GM12872 (cell line): ENCODE results near the gene GTPBP3.

ENCODE experiments used
- TF ChIP-seq, protein P1 (sequence below): IDR thresholded peaks from 3 replicates; pipeline ENCODE4 v1.5.1; 2011; ENCODE audit warnings: low read depth, mild to moderate bottlenecking, low read length, moderate library complexity; ENCODE audit not compliant: insufficient read depth

The GTPBP3 gene

GRCh38 chr19:17327068-17327653 is 10.2 kb upstream of the GTPBP3 start:
- TF ChIP-seq, protein P1, sequence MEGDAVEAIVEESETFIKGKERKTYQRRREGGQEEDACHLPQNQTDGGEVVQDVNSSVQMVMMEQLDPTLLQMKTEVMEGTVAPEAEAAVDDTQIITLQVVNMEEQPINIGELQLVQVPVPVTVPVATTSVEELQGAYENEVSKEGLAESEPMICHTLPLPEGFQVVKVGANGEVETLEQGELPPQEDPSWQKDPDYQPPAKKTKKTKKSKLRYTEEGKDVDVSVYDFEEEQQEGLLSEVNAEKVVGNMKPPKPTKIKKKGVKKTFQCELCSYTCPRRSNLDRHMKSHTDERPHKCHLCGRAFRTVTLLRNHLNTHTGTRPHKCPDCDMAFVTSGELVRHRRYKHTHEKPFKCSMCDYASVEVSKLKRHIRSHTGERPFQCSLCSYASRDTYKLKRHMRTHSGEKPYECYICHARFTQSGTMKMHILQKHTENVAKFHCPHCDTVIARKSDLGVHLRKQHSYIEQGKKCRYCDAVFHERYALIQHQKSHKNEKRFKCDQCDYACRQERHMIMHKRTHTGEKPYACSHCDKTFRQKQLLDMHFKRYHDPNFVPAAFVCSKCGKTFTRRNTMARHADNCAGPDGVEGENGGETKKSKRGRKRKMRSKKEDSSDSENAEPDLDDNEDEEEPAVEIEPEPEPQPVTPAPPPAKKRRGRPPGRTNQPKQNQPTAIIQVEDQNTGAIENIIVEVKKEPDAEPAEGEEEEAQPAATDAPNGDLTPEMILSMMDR = no peak

GRCh38 chr19:17327654-17328516 is 9.5 kb upstream of the GTPBP3 start:
- TF ChIP-seq, protein P1 = no peak

DNA sequence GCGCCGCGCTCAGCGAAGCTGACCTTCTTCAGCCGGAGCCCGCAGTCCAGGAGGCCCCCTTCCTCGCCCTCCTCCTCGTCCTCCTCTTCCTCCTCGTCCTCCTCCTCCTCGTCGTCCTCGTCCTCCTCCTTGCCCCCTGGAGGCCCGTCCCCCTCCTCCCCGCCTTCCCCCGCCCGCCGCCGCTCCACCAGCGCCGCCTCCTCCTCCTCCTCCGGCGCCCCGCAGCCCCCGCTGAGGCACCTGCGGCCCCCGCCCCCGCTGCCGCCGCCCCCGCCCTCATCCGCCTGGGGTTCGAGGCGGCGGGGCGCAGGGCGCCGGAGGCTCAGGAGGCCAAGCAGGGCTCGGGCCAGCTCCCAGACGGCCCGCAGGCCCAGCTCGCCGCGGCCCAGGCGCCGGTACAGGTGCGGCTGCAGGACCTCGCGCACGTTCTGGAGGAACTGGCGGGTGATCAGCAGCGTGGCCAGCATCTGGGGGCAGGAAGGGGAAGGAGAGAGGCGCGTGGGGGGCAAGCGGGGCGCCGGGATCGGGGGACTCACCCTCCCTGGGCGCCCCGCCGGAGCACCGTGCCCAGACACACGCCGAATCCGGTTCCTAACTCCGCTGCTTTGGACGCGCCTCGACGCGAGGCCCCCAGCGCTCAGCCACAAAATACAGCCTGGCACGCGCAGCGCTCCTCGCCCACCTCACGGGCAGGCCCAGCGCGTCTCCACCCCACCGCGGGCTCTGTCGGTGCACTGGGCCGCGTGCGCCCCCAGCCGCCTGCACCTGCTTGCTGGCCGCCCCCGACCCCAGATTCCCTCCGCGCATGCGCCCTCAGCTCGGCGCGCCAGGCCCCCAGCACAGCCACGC is 8.6 kb upstream of the GTPBP3 start:
- TF ChIP-seq, protein P1 = no peak

DNA sequence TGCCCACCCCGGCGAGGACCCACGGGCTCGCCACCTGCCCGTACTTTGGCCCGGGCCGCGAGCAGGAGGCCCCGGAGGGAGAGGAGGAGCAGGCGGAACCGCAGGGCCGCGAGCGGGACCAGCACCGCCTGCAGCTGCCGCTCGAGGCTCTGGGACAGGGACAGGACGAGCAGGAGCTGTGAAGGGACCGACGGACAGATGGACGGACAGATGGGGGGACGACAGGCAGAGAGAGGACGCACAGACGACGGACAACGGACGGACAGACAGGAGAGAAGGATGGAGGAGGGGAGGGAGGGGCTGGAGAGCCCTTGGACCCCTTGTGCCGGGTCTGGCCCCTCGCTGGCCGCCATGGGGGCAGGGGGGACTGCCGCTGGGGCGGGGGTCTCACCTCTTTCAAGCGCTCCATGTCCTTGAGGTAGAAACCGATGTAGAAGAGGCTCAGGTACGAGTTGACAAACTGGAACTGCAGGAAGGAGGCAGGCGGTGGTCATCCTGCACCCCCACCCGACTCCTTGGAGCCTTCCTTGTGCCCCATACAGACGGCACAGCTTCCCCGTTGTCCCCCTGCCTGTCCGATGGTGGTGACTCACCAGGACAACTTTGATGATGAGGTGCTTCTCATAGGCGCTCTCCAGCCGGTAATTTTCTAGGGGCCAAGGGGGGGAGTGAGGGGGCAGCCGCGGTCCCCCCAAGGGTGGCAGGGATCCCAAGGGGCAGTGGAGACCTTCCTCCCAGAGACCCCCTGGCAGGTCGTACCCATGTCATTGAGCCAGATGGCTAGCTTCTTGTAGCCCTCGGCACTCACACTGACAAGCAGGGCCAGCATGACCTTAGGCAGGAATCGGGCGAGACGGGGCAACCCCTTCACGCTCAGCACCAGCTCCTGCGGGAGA is 7.7 kb upstream of the GTPBP3 start:
- TF ChIP-seq, protein P1 = no peak

DNA sequence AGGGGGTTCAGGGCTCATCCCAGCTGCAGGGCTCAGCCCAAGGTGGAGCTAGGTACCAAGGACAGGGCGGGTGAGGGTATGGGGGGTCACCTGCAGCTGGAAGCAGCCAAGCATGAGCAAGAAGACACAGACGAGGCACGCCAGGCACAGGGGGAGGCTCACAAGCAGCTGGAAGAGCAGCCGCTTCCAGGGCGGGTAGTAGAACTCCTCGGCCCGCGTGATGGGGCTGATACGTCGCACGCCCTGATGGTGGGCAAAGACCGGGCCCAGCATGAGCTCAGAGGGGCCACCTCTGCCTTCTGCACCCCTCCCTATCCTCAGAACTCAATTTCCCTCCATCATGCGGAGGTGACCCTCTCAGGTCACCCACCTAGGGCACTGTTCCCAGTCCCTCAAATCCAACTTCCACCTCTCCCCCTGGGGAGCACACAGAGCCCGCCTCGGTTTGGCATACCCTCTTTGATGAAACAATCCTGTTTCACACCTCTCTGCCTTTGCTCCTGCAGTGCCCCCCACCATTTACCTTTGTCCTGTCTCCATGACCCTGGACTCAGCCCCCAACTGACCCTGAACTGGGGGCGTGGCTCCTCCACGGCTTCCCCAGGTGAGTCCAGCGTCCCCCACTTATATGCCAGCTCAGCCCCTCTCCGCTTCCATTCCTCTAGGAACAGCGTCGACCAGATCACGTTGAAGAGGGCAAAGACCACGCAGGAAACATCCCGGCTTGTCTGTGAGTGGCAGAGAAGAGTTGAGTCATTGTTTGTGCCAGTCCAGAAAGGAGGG is 6.9 kb upstream of the GTPBP3 start:
- TF ChIP-seq, protein P1 = no peak

- TF ChIP-seq, protein P1 = no peak
Observed at GRCh38 chr19:17331045-17331558, 6.3 kb upstream of the GTPBP3 start.
